GM18520 (cell line): Measurements from ENCODE around the gene CHD9.
"Not testable (repeated sequence)": the region's sequence is repeated elsewhere in the genome, so short reads cannot be mapped to it uniquely, and the experiment has no call there.

Experiments used
- ATAC-seq: cut with Tn5 transposase; IDR thresholded peaks from one replicate; pipeline ENCODE4 v1.9.1; 2021; ENCODE audit not compliant: unreplicated experiment

CHD9 gene

GRCh38 chr16:53054670-53055485 lies at the start of gene CHD9:
TSS of gene CHD9 (plus strand) at chr16:53054991. CDS start at chr16:53156090, 101,099 bp downstream.
- peak; percentile 77 for ATAC-seq

GRCh38 chr16:53007095-53007494 lies 47.7 kb upstream of the CHD9 start:
- no peak for ATAC-seq

GRCh38 chr16:53014287-53014686 lies 40.5 kb upstream of the CHD9 start:
- ATAC-seq: no peak

- ATAC-seq: no peak
Observed at GRCh38 chr16:53018834-53019416, 35.9 kb upstream of the CHD9 start.

- ATAC-seq: no peak
Observed at GRCh38 chr16:53022374-53022773, 32.4 kb upstream of the CHD9 start.

GRCh38 chr16:53024045-53024444 lies 30.7 kb upstream of the CHD9 start:
- no peak for ATAC-seq

- ATAC-seq: no peak
Observed at GRCh38 chr16:53029971-53030370, 24.8 kb upstream of the CHD9 start.

- ATAC-seq: no peak
Observed at GRCh38 chr16:53031323-53031942, 23.4 kb upstream of the CHD9 start.

GRCh38 chr16:53034306-53034705 lies 20.5 kb upstream of the CHD9 start:
- no peak for ATAC-seq

- no peak for ATAC-seq
Observed at GRCh38 chr16:53035176-53035942, 19.4 kb upstream of the CHD9 start.

GRCh38 chr16:53036066-53036465 lies 18.7 kb upstream of the CHD9 start:
- ATAC-seq: no peak

- not testable (repeated sequence) for ATAC-seq
Observed at GRCh38 chr16:53036711-53037110, 18.1 kb upstream of the CHD9 start.

- no peak for ATAC-seq
Observed at GRCh38 chr16:53040788-53041187, 14.0 kb upstream of the CHD9 start.

GRCh38 chr16:53041320-53042051 lies 13.3 kb upstream of the CHD9 start:
- ATAC-seq: no peak

- ATAC-seq: no peak
Observed at GRCh38 chr16:53042235-53042701, 12.5 kb upstream of the CHD9 start.

- ATAC-seq: no peak
Observed at GRCh38 chr16:53043428-53043831, 11.4 kb upstream of the CHD9 start.

GRCh38 chr16:53043986-53044601 lies 10.7 kb upstream of the CHD9 start:
- no peak for ATAC-seq

- no peak for ATAC-seq
Observed at GRCh38 chr16:53045341-53046220, 9.2 kb upstream of the CHD9 start.

GRCh38 chr16:53047515-53047914 lies 7.3 kb upstream of the CHD9 start:
- not testable (repeated sequence) for ATAC-seq
